HEK293T (cell line): ENCODE measurements around the gene GTF3C4.

Experiments used
- CTCF ChIA-PET: fragments of 350-600 bp; formaldehyde crosslinking; extraction: SDS; loops from one replicate; lab custom pipeline; 2021; ENCODE audit warnings: antibody characterized with exemption, inconsistent platforms; lab: Yijun Ruan, JAX
- POLR2A ChIA-PET: fragments of 350-600 bp; formaldehyde crosslinking; extraction: SDS; loops from one replicate; lab custom pipeline; 2020; ENCODE audit warnings: antibody characterized with exemption, inconsistent platforms; lab: Yijun Ruan, JAX
- DNase-seq: peaks from one replicate; pipeline ENCODE4 v3.0.0; 2012; ENCODE audit warnings: mixed read lengths; ENCODE audit errors: extremely low spot score
- ARNT ChIP-seq: fragments of 450-650 bp; IDR thresholded peaks from 2 replicates; pipeline ENCODE4 v1.6.1; 2017; ENCODE audit warnings: mild to moderate bottlenecking
- BHLHE40 ChIP-seq: fragments of 450-650 bp; IDR thresholded peaks from 2 replicates; pipeline ENCODE4 v1.6.1; 2016; ENCODE audit warnings: mild to moderate bottlenecking, moderate library complexity, borderline replicate concordance
- CTBP1 ChIP-seq: fragments of 450-650 bp; IDR thresholded peaks from 2 replicates; pipeline ENCODE4 v1.6.1; 2016; ENCODE audit warnings: borderline replicate concordance
- ELF4 ChIP-seq: fragments of 450-650 bp; IDR thresholded peaks from 2 replicates; pipeline ENCODE4 v1.6.1; 2017; ENCODE audit warnings: antibody characterized with exemption
- FOXA1 ChIP-seq: fragments of 450-650 bp; IDR thresholded peaks from 2 replicates; pipeline ENCODE4 v1.6.1; 2016; ENCODE audit warnings: mild to moderate bottlenecking
- FOXK2 ChIP-seq: fragments of 450-650 bp; IDR thresholded peaks from 2 replicates; pipeline ENCODE4 v1.6.1; 2016; ENCODE audit warnings: mild to moderate bottlenecking
- FOXM1 ChIP-seq: fragments of 450-650 bp; IDR thresholded peaks from 2 replicates; pipeline ENCODE4 v1.6.1; 2017; ENCODE audit warnings: mild to moderate bottlenecking, borderline replicate concordance
- HDGF ChIP-seq: fragments of 450-650 bp; IDR thresholded peaks from 2 replicates; pipeline ENCODE4 v1.6.1; 2017; ENCODE audit warnings: antibody characterized with exemption, borderline replicate concordance
- L3MBTL2 ChIP-seq: fragments of 450-650 bp; conservative IDR thresholded peaks from 2 replicates; pipeline ENCODE4 v1.6.1; 2016; ENCODE audit warnings: mild to moderate bottlenecking
- LEF1 ChIP-seq: fragments of 450-650 bp; IDR thresholded peaks from 2 replicates; pipeline ENCODE4 v1.6.1; 2017; ENCODE audit warnings: mild to moderate bottlenecking, borderline replicate concordance
- NFRKB ChIP-seq: fragments of 450-650 bp; IDR thresholded peaks from 2 replicates; pipeline ENCODE4 v1.6.1; 2016; ENCODE audit warnings: mild to moderate bottlenecking, moderate library complexity
- PKNOX1 ChIP-seq: fragments of 450-650 bp; IDR thresholded peaks from 2 replicates; pipeline ENCODE4 v1.6.1; 2016
- SP1 ChIP-seq: fragments of 450-650 bp; IDR thresholded peaks from 2 replicates; pipeline ENCODE4 v1.6.1; 2017
- SUZ12 ChIP-seq: fragments of 450-650 bp; IDR thresholded peaks from 2 replicates; pipeline ENCODE4 v1.6.1; 2016; ENCODE audit warnings: mild to moderate bottlenecking
- TARDBP ChIP-seq: fragments of 450-650 bp; IDR thresholded peaks from 2 replicates; pipeline ENCODE4 v1.6.1; 2016
- ZNF384 ChIP-seq: fragments of 450-650 bp; IDR thresholded peaks from 2 replicates; pipeline ENCODE4 v1.6.1; 2016

Gene GTF3C4, protein sequence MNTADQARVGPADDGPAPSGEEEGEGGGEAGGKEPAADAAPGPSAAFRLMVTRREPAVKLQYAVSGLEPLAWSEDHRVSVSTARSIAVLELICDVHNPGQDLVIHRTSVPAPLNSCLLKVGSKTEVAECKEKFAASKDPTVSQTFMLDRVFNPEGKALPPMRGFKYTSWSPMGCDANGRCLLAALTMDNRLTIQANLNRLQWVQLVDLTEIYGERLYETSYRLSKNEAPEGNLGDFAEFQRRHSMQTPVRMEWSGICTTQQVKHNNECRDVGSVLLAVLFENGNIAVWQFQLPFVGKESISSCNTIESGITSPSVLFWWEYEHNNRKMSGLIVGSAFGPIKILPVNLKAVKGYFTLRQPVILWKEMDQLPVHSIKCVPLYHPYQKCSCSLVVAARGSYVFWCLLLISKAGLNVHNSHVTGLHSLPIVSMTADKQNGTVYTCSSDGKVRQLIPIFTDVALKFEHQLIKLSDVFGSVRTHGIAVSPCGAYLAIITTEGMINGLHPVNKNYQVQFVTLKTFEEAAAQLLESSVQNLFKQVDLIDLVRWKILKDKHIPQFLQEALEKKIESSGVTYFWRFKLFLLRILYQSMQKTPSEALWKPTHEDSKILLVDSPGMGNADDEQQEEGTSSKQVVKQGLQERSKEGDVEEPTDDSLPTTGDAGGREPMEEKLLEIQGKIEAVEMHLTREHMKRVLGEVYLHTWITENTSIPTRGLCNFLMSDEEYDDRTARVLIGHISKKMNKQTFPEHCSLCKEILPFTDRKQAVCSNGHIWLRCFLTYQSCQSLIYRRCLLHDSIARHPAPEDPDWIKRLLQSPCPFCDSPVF

GRCh38 chr9:132670457-132671391 lies at the start of gene GTF3C4:
GTF3C4 (plus strand) TSS chr9:132670464; CDS start chr9:132670599, 135 bp downstream.
- TF ChIP-seq L3MBTL2 (peak; percentile 89), ELF4 (no peak)
- peak; percentile 86 for DNase-seq
- ChIA-PET POLR2A (interaction anchor here (1.4 to 1.9 kb wide), 3 partner anchors 9 to 129 kb away, joined by 5 to 6 read pairs (median 6); no protein-coding TSS in a partner anchor), CTCF (no interaction called here)

GRCh38 chr9:132622159-132622558 lies 48.1 kb upstream of the GTF3C4 start:
- POLR2A ChIA-PET = no interaction called here
- CTCF ChIA-PET = no interaction called here
- TF ChIP-seq FOXK2 = no peak
- no peak for TF ChIP-seq ELF4
- no peak for TF ChIP-seq TARDBP
- no peak for TF ChIP-seq SP1
- TF ChIP-seq LEF1 = no peak
- TF ChIP-seq SUZ12 = no peak
- DNase-seq = no peak

GRCh38 chr9:132626285-132626684 lies 44.0 kb upstream of the GTF3C4 start:
- DNase-seq = no peak
- POLR2A ChIA-PET = no interaction called here
- TF ChIP-seq FOXA1 = no peak
- no peak for TF ChIP-seq FOXM1
- no peak for TF ChIP-seq SUZ12
- TF ChIP-seq BHLHE40 = no peak
- CTCF ChIA-PET = no interaction called here

DNA sequence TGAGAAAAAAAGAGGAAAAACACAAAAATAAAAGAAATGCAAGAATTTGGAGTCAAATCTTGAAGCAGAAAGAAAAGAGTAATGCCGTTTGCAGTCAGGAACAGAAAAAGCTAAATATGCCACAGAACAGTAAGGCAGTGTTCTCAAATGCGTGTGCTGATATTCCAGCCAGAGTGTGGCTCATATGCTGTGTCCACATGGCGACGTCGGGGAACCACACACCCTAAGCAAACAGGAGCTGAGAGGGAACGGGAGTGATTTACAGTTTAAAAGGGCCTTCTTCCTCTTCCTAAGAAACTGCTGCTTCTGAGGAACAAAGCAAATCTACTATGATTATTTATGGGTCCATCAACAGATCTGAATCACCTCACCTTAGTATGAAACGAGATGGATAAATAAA lies 43.2 kb upstream of the GTF3C4 start:
- ChIA-PET POLR2A (no interaction called here), CTCF (no interaction called here)
- no peak for DNase-seq
- TF ChIP-seq LEF1 (no peak), ZNF384 (no peak), CTBP1 (no peak), FOXA1 (no peak), HDGF (no peak), FOXM1 (no peak), ARNT (no peak), BHLHE40 (no peak), PKNOX1 (no peak), SUZ12 (no peak), ELF4 (no peak), TARDBP (no peak), L3MBTL2 (no peak), SP1 (no peak), NFRKB (no peak), FOXK2 (no peak)

DNA sequence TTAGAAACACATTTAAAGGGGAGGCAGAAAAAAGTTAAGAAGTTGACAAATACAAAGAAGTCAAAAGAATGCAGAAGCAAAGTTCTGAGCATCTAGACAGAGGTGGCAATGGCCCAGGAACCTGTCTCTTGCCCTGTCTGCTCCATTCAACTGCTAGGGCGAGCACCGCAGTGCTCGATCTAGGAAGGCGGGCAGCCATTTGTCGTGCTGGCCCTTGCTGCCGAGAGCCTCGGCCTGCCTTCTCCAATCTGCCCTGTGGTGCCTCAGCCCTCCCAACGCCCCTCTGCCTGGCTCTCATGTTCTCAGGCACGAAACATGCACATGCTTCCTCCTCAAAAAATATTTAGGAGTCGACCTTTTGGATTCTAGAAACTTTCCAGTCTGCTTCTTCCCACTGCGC lies 42.7 kb upstream of the GTF3C4 start:
- CTCF ChIA-PET = no interaction called here
- no peak for TF ChIP-seq FOXA1
- TF ChIP-seq PKNOX1 = no peak
- TF ChIP-seq BHLHE40 = no peak
- TF ChIP-seq NFRKB = no peak
- POLR2A ChIA-PET = no interaction called here
- DNase-seq = no peak

GRCh38 chr9:132628746-132629145 lies 41.5 kb upstream of the GTF3C4 start:
- ChIA-PET CTCF (no interaction called here), POLR2A (no interaction called here)
- no peak for DNase-seq
- no peak for TF ChIP-seq TARDBP
- TF ChIP-seq HDGF = no peak

GRCh38 chr9:132630116-132630515 lies 40.1 kb upstream of the GTF3C4 start:
- DNase-seq = no peak
- ChIA-PET POLR2A (no interaction called here), CTCF (no interaction called here)
- TF ChIP-seq NFRKB (no peak), HDGF (no peak), SP1 (no peak), PKNOX1 (no peak), CTBP1 (no peak), ARNT (no peak), FOXA1 (no peak), ELF4 (no peak), FOXM1 (no peak), ZNF384 (no peak)
